Measurements from ENCODE around the gene SUSD3.

DNA sequence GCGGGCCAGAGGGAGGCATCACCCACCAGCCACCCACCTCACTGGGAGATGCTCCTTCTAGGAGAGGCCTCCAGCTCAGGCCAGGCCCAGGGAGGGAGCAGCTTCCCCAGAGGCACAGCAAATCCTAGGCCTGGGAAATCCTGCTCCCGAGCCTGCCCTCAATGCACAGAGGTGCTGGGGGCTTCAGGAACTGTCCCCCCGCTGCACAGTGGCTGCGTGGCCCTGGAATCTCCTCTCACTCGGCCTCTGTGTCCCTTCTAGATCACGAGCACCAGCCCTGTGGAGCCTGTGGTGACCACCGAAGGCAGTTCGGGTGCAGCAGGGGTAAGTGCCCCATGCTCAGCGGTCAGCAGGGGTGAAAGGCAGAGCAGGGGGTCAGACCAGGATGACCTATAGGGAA, 36.4 kb upstream of the SUSD3 start:
- TF ChIP-seq, protein P1, sequence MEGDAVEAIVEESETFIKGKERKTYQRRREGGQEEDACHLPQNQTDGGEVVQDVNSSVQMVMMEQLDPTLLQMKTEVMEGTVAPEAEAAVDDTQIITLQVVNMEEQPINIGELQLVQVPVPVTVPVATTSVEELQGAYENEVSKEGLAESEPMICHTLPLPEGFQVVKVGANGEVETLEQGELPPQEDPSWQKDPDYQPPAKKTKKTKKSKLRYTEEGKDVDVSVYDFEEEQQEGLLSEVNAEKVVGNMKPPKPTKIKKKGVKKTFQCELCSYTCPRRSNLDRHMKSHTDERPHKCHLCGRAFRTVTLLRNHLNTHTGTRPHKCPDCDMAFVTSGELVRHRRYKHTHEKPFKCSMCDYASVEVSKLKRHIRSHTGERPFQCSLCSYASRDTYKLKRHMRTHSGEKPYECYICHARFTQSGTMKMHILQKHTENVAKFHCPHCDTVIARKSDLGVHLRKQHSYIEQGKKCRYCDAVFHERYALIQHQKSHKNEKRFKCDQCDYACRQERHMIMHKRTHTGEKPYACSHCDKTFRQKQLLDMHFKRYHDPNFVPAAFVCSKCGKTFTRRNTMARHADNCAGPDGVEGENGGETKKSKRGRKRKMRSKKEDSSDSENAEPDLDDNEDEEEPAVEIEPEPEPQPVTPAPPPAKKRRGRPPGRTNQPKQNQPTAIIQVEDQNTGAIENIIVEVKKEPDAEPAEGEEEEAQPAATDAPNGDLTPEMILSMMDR (IDR thresholded peaks at IDR 0.05; ENCODE audit: insufficient read depth, low read length) = no peak
- no peak for TF ChIP-seq POLR2AphosphoS5 (IDR thresholded peaks at IDR 0.05; ENCODE audit: low read depth)

Measured in HL-60 (cell line).